NCI-H774 (cell line): Measurements from ENCODE around the gene TMEM151B.

Experiments used
- DNase-seq: peaks from one replicate; lab custom pipeline; 2025; lab: John Stamatoyannopoulos, UW

The TMEM151B gene

DNA sequence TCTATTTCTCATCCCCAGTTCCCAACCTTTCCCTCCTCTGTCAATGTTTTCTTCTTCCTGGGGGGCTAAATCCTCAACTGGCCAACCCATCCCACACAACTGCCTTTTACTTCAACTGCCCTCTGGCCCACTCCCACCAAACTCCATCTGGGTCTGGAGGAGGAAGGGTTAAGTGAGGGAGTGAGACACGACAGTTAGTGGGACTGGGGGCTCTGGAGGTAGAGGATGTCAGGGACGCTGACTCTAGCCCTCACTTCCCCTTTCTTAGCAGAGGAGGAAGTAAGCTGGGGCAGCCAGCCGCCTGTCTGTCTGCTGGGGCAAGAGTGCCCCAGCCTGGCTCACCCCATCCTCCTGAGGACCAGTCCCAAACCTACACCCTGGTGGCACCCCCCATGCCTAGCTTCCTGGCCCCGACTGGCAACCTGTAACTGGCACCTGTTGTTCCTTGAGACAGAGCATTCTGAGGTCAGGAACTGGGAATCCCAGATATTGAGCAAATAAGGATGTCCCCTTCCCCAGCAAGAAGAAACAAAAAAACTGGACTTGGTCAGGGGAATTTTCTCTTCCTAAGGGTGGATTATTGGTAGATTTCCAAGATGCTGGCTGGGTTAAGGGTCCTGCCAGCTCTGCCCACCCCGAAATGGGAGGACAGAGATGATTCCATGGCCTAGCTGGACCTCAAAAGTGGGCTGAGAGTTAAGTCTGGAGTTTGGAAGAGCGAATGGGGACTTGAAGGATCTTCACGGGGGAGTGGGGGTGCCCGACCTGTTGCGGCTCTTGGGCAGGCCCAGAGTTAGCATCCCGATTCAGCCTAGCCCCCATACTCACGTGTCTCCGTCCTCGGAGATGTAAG is 5.9 kb upstream of the TMEM151B start:
- DNase-seq, result no peak

DNA sequence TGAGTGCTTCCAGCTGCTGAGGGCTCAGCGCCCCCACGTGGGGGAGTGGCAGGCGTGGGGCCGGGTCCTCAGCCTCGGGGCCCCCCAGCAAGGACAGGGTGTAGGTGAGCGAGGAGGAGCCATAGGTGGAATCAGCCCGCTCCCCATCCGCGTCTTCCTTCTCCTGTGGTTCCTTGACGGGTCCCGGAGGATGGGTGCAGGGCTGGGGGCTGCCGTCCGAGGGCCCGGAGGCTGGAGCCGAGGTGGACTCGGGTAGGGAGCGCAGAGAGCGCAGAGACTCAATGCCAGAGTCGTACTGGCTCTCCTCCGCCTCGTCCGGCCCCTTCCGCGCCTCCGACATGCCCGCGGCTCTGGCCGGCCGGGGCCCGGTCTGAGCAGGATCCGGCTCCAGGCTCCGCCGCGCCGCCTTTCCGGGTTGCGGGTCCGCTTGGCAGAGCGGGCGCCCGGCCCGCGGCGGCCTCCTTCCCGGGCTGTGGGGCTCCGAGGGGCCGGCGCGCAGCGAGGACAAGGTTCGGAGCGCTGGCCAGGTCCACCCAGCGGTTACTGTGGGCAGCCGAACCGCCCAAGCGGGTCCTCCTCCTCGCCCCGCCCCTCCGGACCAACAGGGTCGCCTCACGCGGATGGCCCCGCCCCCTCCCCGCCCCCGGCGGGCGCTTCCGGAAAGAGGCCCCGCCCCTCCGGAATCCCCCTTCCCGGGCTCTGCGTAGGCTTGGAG is 5.1 kb upstream of the TMEM151B start, which contains the start of gene NFKBIE:
TSS of gene NFKBIE (minus strand) at position 545 of the 715 bp plus-strand sequence. CDS start at position 340, 205 bp downstream.
- peak; percentile 80 for DNase-seq

DNA sequence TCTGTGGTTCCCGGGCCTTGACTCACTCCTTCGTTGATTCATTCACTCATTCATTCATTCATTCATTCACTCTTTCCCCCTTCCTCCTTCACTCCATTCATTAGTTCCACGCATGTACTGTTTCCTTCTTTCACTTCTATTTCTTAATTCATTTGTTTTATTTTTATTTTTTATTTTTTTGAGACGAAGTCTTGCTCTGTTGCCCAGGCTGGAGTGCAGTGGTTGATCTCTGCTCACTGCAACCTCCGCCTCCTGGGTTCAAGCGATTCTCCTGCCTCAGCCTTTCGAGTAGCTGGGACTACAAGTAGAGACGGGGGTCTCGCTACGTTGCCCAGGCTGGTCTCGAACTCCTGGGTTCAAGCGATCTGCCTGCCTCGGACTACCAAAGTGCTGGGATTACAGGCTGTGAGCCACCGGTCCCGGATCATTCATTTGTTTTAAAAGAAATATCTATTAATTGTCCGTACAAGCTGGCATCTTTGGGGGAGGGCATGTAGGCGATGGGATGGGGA is 4.5 kb upstream of the TMEM151B start:
- DNase-seq, result no peak

DNA sequence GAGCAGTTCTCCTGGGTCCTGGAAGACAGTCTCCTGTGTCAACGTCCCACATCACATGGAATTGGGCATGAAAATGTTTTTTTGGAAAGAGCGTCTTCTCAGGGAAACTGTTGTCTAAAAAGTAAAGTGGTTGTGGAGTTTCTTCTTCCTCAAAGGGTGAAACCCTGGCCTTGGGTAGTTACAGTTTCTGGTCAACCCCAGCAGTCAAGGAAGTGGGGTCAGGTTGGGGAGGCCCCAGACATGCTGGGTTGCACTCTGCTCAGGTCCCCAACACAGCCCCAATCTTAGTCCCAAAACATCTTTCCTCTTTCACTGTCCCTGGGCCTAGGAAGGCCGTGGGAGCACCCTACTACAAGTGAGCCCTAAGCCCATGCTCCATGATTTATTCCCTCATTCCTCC is 3.9 kb upstream of the TMEM151B start:
- DNase-seq, result no peak

DNA sequence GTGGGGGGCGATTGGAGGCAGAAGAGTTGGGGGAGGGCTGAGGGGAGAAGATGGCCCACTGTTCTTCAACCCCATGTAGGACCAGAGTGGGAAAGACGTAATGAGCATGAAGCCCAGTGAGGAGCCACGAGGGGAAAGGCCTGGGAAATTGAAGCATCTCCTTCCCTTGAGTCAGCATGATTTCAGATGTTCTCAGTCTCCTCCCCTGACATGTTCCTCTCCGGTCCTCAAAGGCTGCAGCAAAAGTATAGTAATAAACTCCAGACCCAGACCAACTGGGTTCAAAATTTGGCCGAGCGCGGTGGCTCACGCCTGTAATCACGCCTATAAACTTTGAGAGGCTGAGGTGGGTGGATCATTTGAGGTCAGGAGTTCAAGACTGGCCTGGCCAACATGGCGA is 3.0 kb upstream of the TMEM151B start:
- no peak for DNase-seq

DNA sequence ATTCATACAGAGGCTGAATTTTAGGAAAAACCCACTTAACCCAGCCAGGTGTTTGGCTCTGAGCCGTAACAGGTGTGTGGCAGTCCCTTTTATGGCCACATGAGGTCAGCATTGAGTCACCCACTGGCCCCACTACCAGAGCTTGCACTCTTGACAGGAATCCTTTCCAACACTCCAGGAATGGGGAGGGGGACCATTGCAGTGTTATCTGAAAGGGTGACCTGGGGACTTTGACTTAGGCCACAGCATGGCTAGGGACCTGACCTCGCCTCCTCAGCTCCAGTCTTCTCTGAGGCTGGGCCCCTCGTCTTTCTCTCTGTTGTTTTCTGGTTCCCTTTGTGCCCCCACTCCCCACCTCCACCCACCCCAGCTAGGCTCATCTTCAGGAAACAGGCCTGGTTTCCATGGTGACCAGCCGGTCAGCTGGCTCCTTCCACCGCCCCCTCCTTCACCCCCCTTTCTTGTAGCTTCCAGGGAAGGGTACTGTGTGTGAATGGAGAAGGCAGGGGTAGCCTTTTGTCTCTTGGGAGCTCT is 2.1 kb upstream of the TMEM151B start:
- DNase-seq, result peak; percentile 21

DNA sequence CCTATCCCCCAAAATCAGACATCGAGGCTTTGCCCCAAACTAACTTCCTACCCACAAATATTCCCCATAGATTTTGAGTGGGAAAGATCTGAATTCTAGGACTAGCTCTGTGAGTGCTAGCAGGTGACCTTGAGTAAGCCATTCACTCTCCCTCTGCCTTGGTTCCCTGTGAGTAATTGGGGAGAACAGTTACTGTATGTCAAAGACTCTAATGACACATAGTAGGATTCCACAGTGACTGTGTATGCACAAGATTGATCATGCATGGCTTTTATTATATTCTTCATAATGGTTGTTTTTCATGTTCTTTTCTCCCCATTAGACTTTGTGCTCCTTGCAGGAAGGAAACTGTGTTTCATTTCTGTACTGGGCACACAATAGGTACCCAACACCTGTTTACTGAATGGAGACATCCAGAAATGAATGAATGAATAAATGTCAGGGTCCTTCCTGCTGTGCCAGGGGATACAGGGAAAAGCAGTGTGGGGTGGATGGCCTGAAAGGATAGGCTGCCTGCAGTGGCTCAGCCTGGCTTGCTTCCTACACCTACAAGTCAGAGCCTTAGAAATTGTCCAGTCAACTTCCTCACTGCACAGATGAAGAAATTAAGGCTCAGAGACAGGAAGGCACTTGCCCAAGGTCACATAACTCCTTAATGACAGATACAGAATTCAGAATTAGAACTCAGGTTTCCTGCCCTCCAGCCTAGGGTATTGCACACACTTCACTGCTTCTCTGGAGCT is 901 bp upstream of the TMEM151B start:
- no peak for DNase-seq

DNA sequence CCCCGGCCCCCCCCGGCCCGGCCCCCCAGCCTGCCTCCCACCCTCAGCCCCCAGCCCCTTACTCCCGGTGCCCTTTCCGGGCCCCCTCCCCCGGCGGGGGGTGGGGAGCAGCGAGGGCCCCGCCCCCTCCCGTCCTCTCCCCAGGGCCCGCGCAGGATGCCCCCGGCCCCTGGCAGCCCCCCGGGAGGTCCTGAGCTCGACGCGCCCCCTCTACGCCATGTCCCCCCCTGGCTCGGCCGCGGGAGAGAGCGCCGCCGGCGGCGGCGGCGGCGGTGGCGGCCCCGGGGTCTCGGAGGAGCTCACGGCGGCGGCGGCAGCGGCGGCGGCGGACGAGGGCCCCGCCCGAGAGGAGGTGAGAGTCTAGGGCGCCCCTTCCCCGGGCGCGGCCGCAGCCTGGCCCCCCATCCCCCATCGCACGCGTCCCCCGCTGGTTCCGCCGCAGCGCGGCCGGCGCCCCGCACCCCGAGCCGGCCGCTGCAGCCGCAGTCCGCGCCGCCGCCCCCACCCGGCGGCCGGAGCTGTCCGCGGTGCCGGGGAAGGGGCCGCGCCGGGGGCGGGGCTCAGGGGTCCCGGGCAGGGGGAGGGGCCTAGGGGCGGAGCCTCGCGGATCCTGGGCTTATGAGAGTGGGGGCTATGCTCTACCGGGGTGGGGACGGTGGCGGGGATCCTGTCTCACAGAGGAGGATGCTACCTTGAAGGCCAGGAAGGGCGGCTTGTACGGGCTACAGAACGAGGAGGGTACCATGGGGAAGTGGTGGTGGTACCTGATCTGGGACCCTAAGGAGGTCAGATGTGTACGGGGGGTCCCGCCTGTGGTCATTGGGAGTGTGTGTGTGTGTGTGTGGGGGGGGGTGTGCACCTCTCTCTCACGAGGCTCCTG is 516 bp downstream of the TMEM151B start:
- DNase-seq, result no peak

DNA sequence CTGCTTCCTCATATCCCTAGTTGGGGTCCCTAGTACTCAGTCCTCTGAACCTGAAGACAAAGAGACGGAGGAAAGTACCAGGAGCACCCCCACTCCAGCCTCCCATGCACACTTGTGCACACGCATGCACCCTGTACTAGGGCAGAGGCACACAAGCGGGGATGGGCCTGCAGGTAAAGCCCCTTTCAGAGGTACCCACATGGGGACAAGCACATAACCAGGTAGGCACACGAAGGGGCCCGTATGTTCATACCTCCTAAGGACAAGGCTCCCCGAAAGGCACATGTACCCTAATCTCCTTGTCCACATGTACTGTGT is 1.1 kb downstream of the TMEM151B start:
- no peak for DNase-seq

DNA sequence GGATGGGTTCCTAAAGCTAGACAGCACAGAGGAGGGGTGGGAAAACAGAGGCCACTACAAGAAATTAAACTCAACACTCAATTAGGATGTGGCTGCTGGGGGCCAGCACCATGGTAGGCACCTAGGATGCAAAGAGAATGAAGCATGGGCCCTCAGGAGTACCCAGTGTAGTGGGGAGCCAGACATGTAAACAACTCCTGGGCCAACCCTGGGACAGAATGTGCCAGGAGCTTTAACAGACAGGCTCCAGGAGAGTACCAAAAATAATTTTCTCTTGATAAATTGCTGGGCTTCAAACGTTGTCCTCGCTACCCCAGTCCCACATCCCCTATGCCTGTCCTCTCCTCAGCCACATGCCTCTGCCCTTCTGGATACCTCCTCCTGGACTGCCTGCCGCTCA is 1.7 kb downstream of the TMEM151B start:
- DNase-seq, result no peak

DNA sequence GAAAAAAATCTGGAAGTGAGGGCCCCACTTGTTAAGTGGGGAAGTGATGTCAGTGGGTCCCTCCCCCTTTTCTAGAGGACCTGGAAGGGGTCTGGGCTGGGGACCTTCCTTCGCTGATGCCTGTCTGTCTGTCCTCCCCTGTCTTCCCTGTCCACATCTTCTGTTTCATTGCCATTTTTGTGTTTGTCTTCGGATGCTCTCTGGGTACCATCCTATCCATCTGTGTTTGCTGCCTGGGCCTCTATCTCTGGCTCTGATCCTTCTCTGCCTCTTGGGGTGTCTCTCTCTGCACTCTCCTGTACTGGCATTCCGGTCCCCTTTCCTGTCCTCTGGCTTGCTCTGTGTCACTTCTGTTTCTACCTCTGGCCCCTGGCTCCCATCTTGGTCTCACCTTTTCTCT is 2.3 kb downstream of the TMEM151B start:
- no peak for DNase-seq

DNA sequence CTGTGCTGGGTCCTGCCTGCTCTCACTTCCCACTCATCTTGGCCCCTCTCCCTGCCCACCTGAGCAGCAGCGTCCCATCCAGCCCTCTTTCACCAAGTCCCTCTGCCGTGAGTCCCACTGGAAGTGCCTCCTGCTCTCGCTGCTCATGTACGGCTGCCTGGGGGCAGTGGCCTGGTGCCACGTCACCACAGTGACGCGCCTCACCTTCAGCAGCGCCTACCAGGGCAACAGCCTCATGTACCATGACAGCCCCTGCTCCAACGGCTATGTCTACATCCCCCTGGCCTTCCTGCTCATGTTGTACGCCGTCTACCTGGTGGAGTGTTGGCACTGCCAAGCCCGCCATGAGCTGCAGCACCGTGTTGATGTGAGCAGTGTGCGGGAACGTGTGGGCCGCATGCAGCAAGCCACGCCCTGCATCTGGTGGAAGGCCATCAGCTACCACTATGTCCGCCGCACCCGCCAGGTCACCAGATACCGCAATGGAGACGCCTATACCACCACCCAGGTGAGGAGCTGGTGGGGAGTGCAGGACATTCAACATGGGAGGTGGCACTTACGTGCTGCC is 2.8 kb downstream of the TMEM151B start:
- no peak for DNase-seq

DNA sequence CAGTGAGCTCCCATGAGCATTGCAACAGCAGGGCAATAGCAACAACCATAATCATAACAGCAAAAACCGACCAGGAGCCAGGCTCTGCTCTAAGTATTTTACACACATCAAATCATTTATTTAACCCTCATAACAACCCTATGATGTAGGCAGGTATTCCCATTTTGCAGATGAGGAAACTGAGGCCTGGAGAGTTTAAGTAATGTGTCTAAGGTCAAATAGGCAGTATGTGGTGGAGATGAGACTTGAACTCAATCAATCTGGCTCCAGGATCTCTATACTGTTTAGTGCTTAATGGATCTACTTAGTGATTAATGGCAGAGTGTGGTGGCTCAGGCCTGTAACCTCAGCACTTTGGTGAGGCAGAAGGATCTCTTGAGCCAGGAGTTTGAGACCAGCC is 3.4 kb downstream of the TMEM151B start:
- no peak for DNase-seq

DNA sequence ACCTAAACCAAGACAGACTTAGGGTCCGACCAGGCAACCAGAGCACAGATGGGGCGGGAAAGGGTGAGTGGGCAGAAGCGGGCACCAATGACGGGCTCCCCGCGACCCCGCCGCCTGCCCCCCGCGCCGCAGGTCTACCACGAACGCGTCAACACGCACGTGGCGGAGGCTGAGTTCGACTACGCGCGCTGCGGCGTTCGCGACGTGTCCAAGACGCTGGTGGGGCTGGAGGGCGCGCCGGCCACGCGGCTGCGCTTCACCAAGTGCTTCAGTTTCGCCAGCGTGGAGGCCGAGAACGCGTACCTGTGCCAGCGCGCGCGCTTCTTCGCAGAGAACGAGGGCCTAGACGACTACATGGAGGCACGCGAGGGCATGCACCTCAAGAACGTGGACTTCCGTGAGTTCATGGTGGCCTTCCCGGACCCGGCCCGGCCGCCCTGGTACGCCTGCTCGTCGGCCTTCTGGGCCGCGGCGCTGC is 5.1 kb downstream of the TMEM151B start:
- no peak for DNase-seq

DNA sequence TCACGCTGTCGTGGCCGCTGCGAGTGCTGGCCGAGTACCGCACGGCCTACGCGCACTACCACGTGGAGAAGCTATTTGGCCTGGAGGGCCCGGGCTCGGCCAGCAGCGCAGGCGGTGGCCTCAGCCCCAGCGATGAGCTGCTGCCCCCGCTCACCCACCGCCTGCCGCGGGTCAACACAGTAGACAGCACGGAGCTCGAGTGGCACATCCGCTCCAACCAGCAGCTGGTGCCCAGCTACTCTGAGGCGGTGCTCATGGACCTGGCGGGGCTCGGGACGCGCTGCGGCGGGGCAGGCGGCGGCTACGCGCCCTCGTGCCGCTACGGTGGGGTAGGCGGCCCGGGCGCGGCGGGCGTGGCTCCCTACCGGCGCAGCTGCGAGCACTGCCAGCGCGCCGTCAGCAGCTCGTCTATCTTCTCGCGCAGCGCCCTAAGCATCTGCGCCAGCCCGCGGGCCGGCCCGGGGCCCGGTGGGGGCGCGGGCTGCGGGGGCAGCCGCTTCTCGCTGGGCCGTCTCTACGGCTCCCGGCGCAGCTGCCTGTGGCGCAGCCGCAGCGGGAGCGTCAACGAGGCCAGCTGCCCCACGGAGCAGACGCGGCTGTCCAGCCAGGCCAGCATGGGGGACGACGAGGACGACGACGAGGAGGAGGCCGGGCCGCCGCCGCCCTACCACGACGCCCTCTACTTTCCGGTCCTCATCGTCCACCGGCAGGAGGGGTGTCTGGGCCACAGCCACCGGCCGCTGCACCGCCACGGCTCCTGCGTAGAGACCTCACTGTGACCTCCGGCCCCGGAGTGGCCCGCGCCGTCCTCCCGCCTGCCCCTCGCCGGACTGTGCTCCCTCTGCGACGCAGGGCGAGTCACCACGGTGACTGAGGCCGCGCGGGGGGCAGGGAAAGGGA is 5.7 kb downstream of the TMEM151B start:
- peak; percentile 16 for DNase-seq

DNA sequence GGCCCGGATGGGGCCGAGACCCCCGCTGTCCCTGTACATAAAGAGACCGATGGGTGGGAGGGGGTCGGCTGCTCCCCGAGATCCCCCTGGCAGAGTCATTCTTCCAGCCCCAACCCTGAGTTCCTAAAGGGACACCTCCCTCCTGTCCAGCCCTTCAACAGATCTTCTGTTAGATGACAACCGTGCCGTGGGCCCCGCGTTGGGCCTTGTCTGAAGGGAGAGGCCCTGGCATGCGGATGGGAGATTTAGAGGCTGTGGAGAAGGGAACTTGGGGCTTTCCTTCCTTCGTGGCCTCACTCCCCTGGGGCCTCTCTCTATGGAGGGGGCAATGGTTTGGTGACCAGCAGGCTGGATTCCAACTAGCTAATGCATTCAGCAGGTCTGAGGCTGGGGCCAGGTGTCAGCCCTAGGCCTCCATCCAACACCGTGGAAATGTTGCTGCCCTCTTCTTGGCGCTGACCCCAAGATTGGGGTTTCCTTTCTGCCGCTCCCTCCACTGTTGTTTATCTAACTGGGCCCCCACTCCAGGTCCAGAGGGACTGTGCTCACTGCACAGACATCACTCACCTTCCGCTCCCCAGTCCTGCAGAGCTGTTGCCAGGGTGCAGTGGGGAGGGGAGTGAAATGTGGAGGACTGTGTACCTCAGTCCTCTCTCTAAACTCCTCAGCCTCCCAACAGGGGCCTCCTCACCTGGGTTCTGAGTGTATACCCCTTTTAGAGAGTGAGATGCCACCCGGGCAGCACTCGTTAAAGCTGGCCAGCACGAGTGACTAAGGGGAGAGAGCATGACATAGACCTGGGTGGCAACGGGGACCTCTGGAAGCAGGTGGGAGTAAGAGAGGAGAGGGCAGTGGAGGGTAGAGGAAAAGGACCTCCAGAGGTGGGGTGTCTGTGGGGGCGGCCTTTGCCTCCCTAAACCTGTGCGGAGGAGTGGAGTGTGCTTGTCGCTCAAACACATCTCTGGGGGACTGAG is 6.7 kb downstream of the TMEM151B start:
- DNase-seq, result no peak

DNA sequence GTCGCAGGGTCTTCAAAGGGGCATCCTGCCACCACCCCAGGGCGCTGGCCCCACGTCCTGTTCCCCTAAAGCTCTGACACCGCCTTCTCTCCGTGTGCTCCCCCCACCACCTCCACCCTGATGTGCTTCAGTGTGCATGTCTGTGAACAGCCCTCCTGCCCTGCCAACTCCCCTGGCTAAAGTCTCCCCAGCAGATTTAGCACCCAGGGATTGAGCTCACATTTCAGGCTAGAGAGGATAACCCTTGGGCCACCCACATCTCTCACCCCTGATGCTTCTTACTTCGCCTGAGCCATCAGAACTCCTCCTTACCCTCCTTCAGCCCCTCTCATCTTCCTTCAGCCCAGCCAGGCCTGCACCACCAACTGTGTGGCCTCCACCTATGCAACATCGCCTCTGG is 7.5 kb downstream of the TMEM151B start:
- no peak for DNase-seq

DNA sequence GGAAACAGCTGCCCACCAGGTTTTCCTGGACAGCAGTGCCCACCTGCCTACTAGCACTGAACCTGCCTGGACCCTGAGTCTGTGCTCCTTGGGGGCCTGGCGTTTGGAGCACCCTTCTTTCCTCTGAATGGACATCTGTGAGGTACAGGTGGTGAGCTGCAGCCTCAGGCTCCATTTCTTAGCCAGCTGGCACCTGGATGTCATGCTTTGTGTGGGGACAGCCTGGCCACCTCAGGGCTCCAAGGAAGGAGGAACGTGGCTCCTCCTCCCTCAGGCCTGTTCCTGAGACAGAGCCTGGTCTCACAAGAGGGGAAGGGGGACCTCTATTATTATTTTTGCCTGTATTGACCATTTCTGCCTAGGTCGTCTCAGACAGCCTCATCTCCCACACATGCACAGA is 8.1 kb downstream of the TMEM151B start:
- DNase-seq, result no peak
